ENCODE results near the gene PABPN1.
"Not testable (repeated sequence)": the region's sequence is repeated elsewhere in the genome, so short reads cannot be mapped to it uniquely, and the experiment has no call there.

Gene PABPN1

GRCh38 chr14:23301288-23301968 is 19.8 kb upstream of the PABPN1 start:
- peak; percentile 93 to 99 (median 95) for DNase-seq

- DNase-seq, result peak in 2 of 5 experiments; percentile 62 to 81
These were observed 19.3 kb upstream of the PABPN1 start for GRCh38 chr14:23301969-23302289.

- DNase-seq, result peak; percentile 72 to 91 (median 76)
These were observed 18.7 kb upstream of the PABPN1 start, which contains the start of gene PPP1R3E for GRCh38 chr14:23302290-23303225. Gene PPP1R3E (minus strand): TSS chr14:23302859. CDS start chr14:23302576, 283 bp downstream.

GRCh38 chr14:23306412-23307145 is 14.7 kb upstream of the PABPN1 start, which contains the start of gene BCL2L2:
Gene BCL2L2 (plus strand): TSS chr14:23306833. CDS start chr14:23307768, 935 bp downstream.
- DNase-seq, result peak in 1 of 5 experiments; percentile 37

- DNase-seq, result no peak
These were observed 14.1 kb upstream of the PABPN1 start for GRCh38 chr14:23307146-23307530.

GRCh38 chr14:23307687-23308644 is 13.3 kb upstream of the PABPN1 start:
- DNase-seq, result no peak

GRCh38 chr14:23308721-23309445 is 12.4 kb upstream of the PABPN1 start:
- DNase-seq, result no peak

GRCh38 chr14:23310546-23310945 is 10.7 kb upstream of the PABPN1 start:
- no peak for DNase-seq

- no peak for DNase-seq
These were observed 5.0 kb upstream of the PABPN1 start for GRCh38 chr14:23316300-23316699.

GRCh38 chr14:23319746-23320583 is 1.3 kb upstream of the PABPN1 start:
- DNase-seq, result no peak

GRCh38 chr14:23321572-23322547 is 603 bp downstream of the PABPN1 start:
- DNase-seq, result peak in 4 of 5 experiments; percentile 20 to 79 (median 40)

GRCh38 chr14:23322568-23323517 is 1.6 kb downstream of the PABPN1 start:
- DNase-seq, result no peak

GRCh38 chr14:23323838-23324454 is 2.7 kb downstream of the PABPN1 start:
- DNase-seq, result no peak

- DNase-seq, result no peak
These were observed 3.2 kb downstream of the PABPN1 start for GRCh38 chr14:23324455-23324846.

GRCh38 chr14:23324993-23325392 is 3.7 kb downstream of the PABPN1 start:
- DNase-seq, result no peak

- not testable (repeated sequence) for DNase-seq
These were observed 4.5 kb downstream of the PABPN1 start for GRCh38 chr14:23325746-23326145.

All from T-helper 2 cell (primary cell).